ENCODE results near the gene MAPK4.

MAPK4 gene

DNA sequence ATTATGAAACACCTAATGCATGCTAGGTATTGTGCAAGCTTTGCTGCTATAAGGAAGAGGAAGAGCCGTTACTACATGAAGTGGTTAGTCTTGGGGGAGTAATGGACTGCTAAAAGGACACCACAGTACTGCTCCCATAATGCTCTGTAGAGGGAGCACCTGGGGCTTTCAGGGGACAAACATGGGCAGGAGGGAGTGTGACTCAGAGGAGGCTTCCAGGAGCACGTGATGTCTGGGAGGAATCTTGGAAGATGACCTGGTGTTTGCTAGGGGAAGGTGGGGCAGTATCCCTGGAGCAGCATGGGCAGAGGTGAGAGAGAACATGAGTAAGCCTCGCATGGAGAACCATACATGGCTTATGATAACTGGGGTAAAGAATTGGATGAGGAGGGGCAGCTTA is 18.8 kb downstream of the MAPK4 start:
- POLR2A ChIA-PET, result no interaction called here
- DNase-seq (ENCODE audit: extremely low spot score), result no peak
- CTCF ChIA-PET, result interaction anchor here (0.7 kb wide), 1 partner anchor 15 kb away, joined by 4 read pairs; no protein-coding TSS in a partner anchor
- TF ChIP-seq ZNF384 (IDR thresholded peaks at IDR 0.05), result no peak
- TF ChIP-seq SUZ12 (IDR thresholded peaks at IDR 0.05), result no peak
- TF ChIP-seq HDGF (IDR thresholded peaks at IDR 0.05; ENCODE audit: borderline replicate concordance), result no peak
- TF ChIP-seq FOXK2 (IDR thresholded peaks at IDR 0.05), result no peak
- TF ChIP-seq PKNOX1 (IDR thresholded peaks at IDR 0.05), result no peak
- no peak for TF ChIP-seq NFRKB (IDR thresholded peaks at IDR 0.05)
- no peak for TF ChIP-seq FOXA1 (IDR thresholded peaks at IDR 0.05)
- no peak for TF ChIP-seq CTBP1 (IDR thresholded peaks at IDR 0.05; ENCODE audit: borderline replicate concordance)
- no peak for TF ChIP-seq FOXM1 (IDR thresholded peaks at IDR 0.05; ENCODE audit: borderline replicate concordance)
- TF ChIP-seq BHLHE40 (IDR thresholded peaks at IDR 0.05; ENCODE audit: borderline replicate concordance), result no peak
- TF ChIP-seq LEF1 (IDR thresholded peaks at IDR 0.05; ENCODE audit: borderline replicate concordance), result no peak
- TF ChIP-seq L3MBTL2 (conservative IDR thresholded peaks at IDR 0.05), result no peak

DNA sequence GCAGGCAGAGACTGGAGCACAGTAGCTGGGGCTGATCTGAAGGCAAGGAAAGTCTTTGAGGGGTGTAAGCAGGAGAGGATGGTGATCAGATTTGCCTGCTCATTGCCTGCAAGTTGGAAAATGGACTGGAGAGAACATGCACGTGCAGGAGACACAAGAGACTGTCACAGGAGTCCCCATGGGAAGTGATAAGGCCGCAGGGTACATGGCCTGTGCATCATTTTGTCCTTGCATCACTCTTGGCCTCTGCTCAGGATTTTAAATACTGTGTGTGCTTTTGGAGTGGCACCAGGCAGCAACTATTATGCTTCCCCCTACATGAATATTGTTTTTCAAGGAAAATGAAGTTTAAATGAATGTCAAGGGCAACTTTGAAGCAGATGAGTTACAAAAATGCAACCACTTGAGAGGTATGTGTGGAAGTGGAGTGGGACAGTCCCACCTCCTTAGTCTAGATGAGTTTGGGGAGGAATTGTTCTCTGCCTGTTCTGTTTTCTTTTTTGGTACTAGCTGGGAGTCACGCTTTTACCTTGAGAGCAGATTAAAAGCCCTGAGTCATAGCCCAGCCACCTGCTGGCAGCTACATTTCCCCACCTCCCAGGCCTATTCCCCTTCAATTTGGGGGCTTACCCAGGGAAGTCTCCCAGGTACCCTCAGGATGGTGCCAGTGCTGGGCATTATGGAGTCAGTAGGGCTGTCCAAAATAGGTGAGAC is 19.3 kb downstream of the MAPK4 start:
- ChIA-PET CTCF (no interaction called here), POLR2A (no interaction called here)
- TF ChIP-seq ARNT (IDR thresholded peaks at IDR 0.05) (no peak), FOXM1 (IDR thresholded peaks at IDR 0.05; ENCODE audit: borderline replicate concordance) (no peak), BHLHE40 (IDR thresholded peaks at IDR 0.05; ENCODE audit: borderline replicate concordance) (no peak), TARDBP (IDR thresholded peaks at IDR 0.05) (no peak), ELF4 (IDR thresholded peaks at IDR 0.05) (no peak), SP1 (IDR thresholded peaks at IDR 0.05) (no peak), ZNF384 (IDR thresholded peaks at IDR 0.05) (no peak), LEF1 (IDR thresholded peaks at IDR 0.05; ENCODE audit: borderline replicate concordance) (no peak), L3MBTL2 (conservative IDR thresholded peaks at IDR 0.05) (no peak), SUZ12 (IDR thresholded peaks at IDR 0.05) (no peak), NFRKB (IDR thresholded peaks at IDR 0.05) (no peak), CTBP1 (IDR thresholded peaks at IDR 0.05; ENCODE audit: borderline replicate concordance) (no peak)
- no peak for DNase-seq (ENCODE audit: extremely low spot score)

DNA sequence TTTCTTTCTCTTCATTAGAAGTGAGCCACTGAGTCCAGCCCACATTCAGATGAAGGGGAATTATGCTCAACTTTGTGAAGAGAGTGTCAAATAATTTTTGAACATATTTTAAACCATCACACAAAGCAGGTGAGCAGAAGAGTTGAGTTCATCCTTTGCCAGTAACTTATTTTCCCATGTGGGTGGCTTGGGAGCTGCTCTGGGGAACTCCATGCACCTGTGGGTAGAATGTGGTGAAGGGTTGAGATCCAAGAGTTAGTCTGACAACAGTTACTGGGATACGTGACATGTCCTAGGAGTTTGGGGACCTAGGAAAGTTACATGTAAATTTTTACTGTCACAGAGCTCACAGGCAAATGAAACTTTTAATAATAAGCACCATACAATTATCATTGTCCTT is 21.6 kb downstream of the MAPK4 start:
- TF ChIP-seq ZNF384 (IDR thresholded peaks at IDR 0.05) (no peak), NFRKB (IDR thresholded peaks at IDR 0.05) (no peak)
- no peak for DNase-seq (ENCODE audit: extremely low spot score)
- ChIA-PET POLR2A (no interaction called here), CTCF (no interaction called here)

- TF ChIP-seq ZNF384 (IDR thresholded peaks at IDR 0.05), result no peak
- no peak for TF ChIP-seq LEF1 (IDR thresholded peaks at IDR 0.05; ENCODE audit: borderline replicate concordance)
- TF ChIP-seq BHLHE40 (IDR thresholded peaks at IDR 0.05; ENCODE audit: borderline replicate concordance), result no peak
- no peak for TF ChIP-seq ARNT (IDR thresholded peaks at IDR 0.05)
- TF ChIP-seq PKNOX1 (IDR thresholded peaks at IDR 0.05), result no peak
- no peak for TF ChIP-seq SP1 (IDR thresholded peaks at IDR 0.05)
- no peak for TF ChIP-seq ELF4 (IDR thresholded peaks at IDR 0.05)
- no peak for TF ChIP-seq NFRKB (IDR thresholded peaks at IDR 0.05)
- TF ChIP-seq TARDBP (IDR thresholded peaks at IDR 0.05), result no peak
- no peak for TF ChIP-seq L3MBTL2 (conservative IDR thresholded peaks at IDR 0.05)
- no peak for TF ChIP-seq FOXM1 (IDR thresholded peaks at IDR 0.05; ENCODE audit: borderline replicate concordance)
- TF ChIP-seq SUZ12 (IDR thresholded peaks at IDR 0.05), result no peak
- TF ChIP-seq FOXA1 (IDR thresholded peaks at IDR 0.05), result no peak
- no peak for TF ChIP-seq CTBP1 (IDR thresholded peaks at IDR 0.05; ENCODE audit: borderline replicate concordance)
- TF ChIP-seq FOXK2 (IDR thresholded peaks at IDR 0.05), result no peak
- no peak for TF ChIP-seq HDGF (IDR thresholded peaks at IDR 0.05; ENCODE audit: borderline replicate concordance)
- ChIA-PET POLR2A (no interaction called here), CTCF (no interaction called here)
- no peak for DNase-seq (ENCODE audit: extremely low spot score)
These were observed 22.6 kb downstream of the MAPK4 start for GRCh38 chr18:50582500-50582899.

DNA sequence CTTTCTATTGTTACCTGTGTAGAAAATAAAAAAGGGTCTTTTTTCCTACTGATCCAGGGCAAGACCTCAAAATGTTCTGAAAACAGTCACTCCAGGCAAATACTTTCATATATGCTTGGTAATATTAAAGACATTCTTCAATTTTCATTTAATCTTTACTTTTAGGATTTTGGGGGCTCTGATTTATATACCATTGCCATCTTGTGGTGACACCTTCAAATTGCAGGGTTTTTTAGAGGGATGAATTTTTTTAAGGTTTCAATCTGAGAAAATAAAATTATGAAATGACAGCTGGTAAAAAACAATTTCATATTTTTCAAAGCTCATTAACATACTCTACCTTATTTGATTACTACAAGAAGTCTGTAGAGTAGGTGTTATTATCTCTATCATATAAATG is 26.8 kb downstream of the MAPK4 start:
- ChIA-PET CTCF (no interaction called here), POLR2A (no interaction called here)
- TF ChIP-seq L3MBTL2 (conservative IDR thresholded peaks at IDR 0.05), result no peak
- no peak for TF ChIP-seq LEF1 (IDR thresholded peaks at IDR 0.05; ENCODE audit: borderline replicate concordance)
- TF ChIP-seq ZNF384 (IDR thresholded peaks at IDR 0.05), result no peak
- no peak for TF ChIP-seq FOXM1 (IDR thresholded peaks at IDR 0.05; ENCODE audit: borderline replicate concordance)
- TF ChIP-seq PKNOX1 (IDR thresholded peaks at IDR 0.05), result no peak
- TF ChIP-seq SUZ12 (IDR thresholded peaks at IDR 0.05), result no peak
- TF ChIP-seq ELF4 (IDR thresholded peaks at IDR 0.05), result no peak
- TF ChIP-seq NFRKB (IDR thresholded peaks at IDR 0.05), result no peak
- no peak for TF ChIP-seq FOXA1 (IDR thresholded peaks at IDR 0.05)
- no peak for TF ChIP-seq FOXK2 (IDR thresholded peaks at IDR 0.05)
- no peak for TF ChIP-seq HDGF (IDR thresholded peaks at IDR 0.05; ENCODE audit: borderline replicate concordance)
- no peak for DNase-seq (ENCODE audit: extremely low spot score)

DNA sequence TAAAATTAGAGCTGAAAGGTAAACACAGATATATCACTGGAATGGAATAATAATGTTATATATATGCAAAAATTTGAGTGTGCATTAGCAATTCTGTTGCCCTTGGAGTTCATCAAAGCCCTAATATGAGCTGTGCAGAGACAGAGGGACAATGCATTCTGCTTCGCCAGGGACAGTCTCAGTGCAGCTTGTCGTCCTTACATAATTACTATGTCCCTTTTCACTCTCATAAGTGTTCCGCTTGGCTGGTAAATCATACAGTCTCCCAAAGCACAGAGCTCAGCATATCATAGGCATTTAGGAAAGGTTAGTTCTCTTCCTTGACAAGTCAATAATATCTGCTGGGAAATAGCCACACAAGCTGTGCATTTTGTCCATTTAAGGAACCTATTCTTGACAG is 30.7 kb downstream of the MAPK4 start:
- TF ChIP-seq ZNF384 (IDR thresholded peaks at IDR 0.05) (no peak), BHLHE40 (IDR thresholded peaks at IDR 0.05; ENCODE audit: borderline replicate concordance) (no peak)

More for the DNA sequence above, 30.7 kb downstream of the MAPK4 start:
- DNase-seq (ENCODE audit: extremely low spot score), result no peak
- ChIA-PET POLR2A (no interaction called here), CTCF (no interaction called here)

Data from HEK293T (cell line).